ENCODE results near the gene CACNA1C. TPM values are rescaled to one million over a fixed set of nuclear protein-coding genes. Genes with fewer than 3 reads are reported as not detected.

CACNA1C gene
- total RNA-seq, 4 donors from 2014 or later, result 2.0 to 4.2 (median 2.5) TPM

GRCh38 chr12:2114071-2114470 lies 61.3 kb downstream of the CACNA1C start:
- H3K36me3 ChIP-seq, result no peaks in the 10 kb centered on the region
- DNase-seq, result no peak
- H3K27ac ChIP-seq, result no peak overlapping the region
- TF ChIP-seq CTCF (IDR thresholded peaks at IDR 0.05), result no peak
- no peak for TF ChIP-seq POLR2A (IDR thresholded peaks at IDR 0.05)
- no peak overlapping the region for H3K4me3 ChIP-seq (replicated peaks in 1 of 3)
- H3K4me1 ChIP-seq, result peaks cover 0 to 9% of the 10 kb centered on the region in 2 donors
- no peaks in the 10 kb centered on the region for H3K27me3 ChIP-seq
- intact Hi-C loops (cut with DNase I), result no loop called here
- WGBS, 2 donors, result 74 to 95% methylated on average over 2 of the region's 2 CpGs
- no peaks in the 10 kb centered on the region for H3K9me3 ChIP-seq

- Histone ChIP-seq H3K4me1 (peaks cover 0 to 9% of the 10 kb centered on the region in 2 donors), H3K9me3 (no peaks in the 10 kb centered on the region), H3K36me3 (no peaks in the 10 kb centered on the region), H3K27ac (no peak overlapping the region), H3K4me3 (replicated peaks in 1 of 3) (no peak overlapping the region), H3K27me3 (no peaks in the 10 kb centered on the region)
- TF ChIP-seq CTCF (IDR thresholded peaks at IDR 0.05) (no peak), POLR2A (IDR thresholded peaks at IDR 0.05) (no peak)
- no peak for DNase-seq
- intact Hi-C loops (cut with DNase I), result no loop called here
- 93 to 97% methylated on average over 18 to 21 of the region's 31 CpGs for WGBS, 2 donors
These were observed 62.5 kb downstream of the CACNA1C start for GRCh38 chr12:2115101-2115845.

GRCh38 chr12:2117541-2117940 lies 64.8 kb downstream of the CACNA1C start:
- H3K27me3 ChIP-seq, result no peaks in the 10 kb centered on the region
- no peaks in the 10 kb centered on the region for H3K9me3 ChIP-seq
- TF ChIP-seq POLR2A (IDR thresholded peaks at IDR 0.05) (no peak), CTCF (IDR thresholded peaks at IDR 0.05) (no peak)
- WGBS, 2 donors, result 97% methylated on average over 4 to 6 of the region's 7 CpGs
- intact Hi-C loops (cut with DNase I), result no loop called here
- DNase-seq, result no peak
- H3K27ac ChIP-seq, result no peak overlapping the region
- no peaks in the 10 kb centered on the region for H3K36me3 ChIP-seq
- no peak overlapping the region for H3K4me3 ChIP-seq (replicated peaks in 1 of 3)
- peaks cover 0 to 9% of the 10 kb centered on the region in 2 donors for H3K4me1 ChIP-seq

GRCh38 chr12:2118061-2118460 lies 65.3 kb downstream of the CACNA1C start:
- H3K27me3 ChIP-seq, result no peaks in the 10 kb centered on the region
- no peak for DNase-seq
- intact Hi-C loops (cut with DNase I), result no loop called here
- H3K36me3 ChIP-seq, result no peaks in the 10 kb centered on the region
- no peak overlapping the region for H3K27ac ChIP-seq
- TF ChIP-seq POLR2A (IDR thresholded peaks at IDR 0.05), result no peak
- no peak for TF ChIP-seq CTCF (IDR thresholded peaks at IDR 0.05)
- no peak overlapping the region for H3K4me3 ChIP-seq (replicated peaks in 1 of 3)
- H3K4me1 ChIP-seq, result peaks cover 0 to 9% of the 10 kb centered on the region in 2 donors
- WGBS, 2 donors, result 91 to 95% methylated on average over 5 of the region's 5 CpGs
- no peaks in the 10 kb centered on the region for H3K9me3 ChIP-seq

- Histone ChIP-seq H3K4me1 (peaks cover 0 to 5% of the 10 kb centered on the region in 2 donors), H3K27me3 (no peaks in the 10 kb centered on the region), H3K36me3 (no peaks in the 10 kb centered on the region), H3K4me3 (replicated peaks in 1 of 3) (no peak overlapping the region), H3K9me3 (no peaks in the 10 kb centered on the region), H3K27ac (no peak overlapping the region)
- intact Hi-C loops (cut with DNase I), result no loop called here
- TF ChIP-seq POLR2A (IDR thresholded peaks at IDR 0.05), result no peak
- TF ChIP-seq CTCF (IDR thresholded peaks at IDR 0.05), result no peak
- no peak for DNase-seq
- 88 to 89% methylated on average over 12 of the region's 12 CpGs for WGBS, 2 donors
These were observed 65.9 kb downstream of the CACNA1C start for GRCh38 chr12:2118481-2119255.
